HG02973 (cell line): ENCODE measurements around the gene UBIAD1.
"Not testable (repeated sequence)": the region's sequence is repeated elsewhere in the genome, so short reads cannot be mapped to it uniquely, and the experiment has no call there.

ENCODE experiments used
- ATAC-seq: cut with Tn5 transposase; IDR thresholded peaks from one replicate; pipeline ENCODE4 v1.9.1; 2021; ENCODE audit warnings: moderate library complexity; ENCODE audit not compliant: unreplicated experiment

UBIAD1 gene

DNA sequence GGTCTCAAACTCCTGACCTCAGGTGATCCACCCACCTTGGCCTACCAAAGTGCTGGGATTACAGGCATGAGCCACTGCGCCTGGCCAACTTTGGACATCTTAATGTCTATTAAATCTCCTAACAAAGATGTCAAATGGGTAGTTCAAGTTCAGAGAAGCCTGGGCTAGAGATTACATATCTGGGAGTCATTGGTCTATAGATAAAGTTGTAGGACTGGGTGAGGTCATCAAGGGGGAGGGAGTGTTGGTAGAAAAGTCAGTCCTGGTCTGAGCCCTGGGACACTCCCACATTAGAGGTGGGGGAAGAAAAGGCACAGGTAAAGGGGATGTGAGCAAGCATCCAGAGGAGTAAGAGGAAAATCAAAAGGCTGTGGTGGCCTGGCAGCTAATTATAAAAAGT is 6.6 kb downstream of the UBIAD1 start:
- no peak for ATAC-seq

DNA sequence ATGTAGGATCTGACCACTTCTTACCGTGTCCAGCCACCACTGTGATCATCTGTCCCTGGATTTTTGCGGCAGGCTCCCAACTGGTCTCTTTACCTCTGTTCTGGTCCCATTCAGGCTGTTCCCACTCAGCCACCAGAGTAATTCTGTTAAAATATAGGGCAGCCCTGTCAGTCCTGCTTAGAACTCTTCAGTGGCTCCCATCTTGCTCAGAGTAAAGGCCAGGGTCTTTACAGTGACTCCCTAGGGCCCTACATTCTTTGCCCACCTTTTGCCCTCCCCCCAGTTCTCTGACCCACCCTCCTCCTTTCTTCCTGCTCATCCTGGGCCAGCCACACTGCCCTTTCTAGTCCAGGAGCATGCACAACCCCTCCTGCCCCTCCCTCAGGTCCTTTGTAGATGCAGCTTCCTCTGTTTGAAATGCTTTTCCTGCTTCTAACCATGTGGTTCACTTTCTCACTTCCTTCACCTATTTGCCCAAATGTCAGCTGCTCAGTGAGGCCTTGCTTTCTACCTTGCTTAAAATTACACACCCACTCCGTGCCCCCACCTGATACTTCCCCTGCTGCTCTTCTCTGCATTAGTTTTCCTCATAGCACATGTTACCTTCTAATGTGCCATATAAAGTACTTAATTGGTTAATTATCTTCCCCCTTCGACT is 7.8 kb downstream of the UBIAD1 start:
- no peak for ATAC-seq

DNA sequence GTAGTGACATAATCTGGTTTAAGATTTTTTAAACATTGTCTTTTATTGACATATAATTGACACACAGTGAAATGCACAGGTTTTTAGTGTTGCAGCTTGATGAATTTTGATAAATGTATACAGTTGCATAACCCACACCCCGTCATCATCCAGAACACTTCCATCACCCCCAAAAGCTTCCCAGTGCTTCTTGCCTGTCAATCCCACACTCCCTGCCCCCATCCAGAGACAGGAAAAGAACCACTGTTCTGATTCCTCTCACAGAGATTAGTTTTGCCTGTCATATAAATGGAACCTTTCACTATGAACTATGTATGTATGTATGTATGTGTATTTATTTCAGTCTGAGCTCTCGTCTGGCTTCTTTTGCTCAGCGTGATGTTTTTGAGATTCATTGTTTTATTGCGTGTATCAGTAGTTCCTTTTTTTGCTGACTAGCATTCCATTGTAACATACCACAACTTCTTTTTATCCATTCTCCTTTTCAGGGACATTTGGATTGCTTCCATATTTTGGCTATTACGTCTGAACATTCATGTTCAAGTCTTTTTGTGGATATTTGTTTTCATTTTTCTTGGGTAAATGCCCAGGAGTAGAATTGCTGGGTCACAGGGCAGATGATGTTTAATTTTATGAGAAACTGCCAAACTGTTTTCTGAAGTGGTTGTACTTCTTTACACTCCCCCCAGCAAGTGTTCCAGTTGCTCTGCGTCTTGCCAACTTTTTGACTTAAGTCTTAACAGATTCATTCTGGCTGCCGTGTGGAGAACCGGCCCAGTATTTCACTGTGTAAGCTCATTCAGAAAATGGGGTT is 8.7 kb downstream of the UBIAD1 start:
- no peak for ATAC-seq

DNA sequence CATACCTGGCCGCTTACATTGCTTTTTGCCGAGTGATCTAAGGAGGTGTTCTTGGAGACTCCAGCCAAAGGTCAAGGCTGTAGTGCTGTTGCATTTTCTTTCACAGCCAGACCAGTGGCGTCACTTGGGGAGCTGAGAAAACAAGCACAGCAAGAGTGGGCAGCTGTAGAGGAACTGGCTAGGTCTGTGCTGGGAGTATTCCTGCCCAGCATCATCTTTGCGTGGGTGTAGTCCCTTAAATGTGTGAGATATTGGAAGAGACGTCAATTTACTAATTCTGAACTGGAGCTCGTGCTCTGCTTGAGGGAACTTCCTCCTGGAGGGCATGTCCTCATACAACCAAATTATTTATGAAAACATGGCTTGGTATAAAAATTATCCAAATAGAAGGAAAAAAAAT is 10.2 kb downstream of the UBIAD1 start:
- no peak for ATAC-seq

DNA sequence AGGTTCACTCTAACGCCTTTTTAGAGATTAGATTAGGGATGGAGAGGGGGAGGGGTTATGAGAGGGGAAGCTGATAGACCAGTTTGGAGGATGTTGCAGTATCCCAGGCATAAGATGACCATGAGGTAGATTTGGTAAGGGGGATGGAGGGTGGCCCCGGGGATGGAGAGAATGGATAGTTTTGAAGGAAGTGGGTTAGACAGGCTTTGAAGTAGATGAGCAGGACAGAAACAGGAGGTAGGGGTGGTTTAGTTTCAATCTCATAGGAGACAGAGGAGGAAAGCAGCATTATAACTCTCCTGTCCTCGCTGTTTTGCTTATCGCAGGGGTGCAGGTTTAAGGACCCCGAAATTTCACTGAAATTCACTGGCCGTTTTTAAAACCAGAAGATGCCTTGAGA is 11.8 kb downstream of the UBIAD1 start:
- no peak for ATAC-seq

DNA sequence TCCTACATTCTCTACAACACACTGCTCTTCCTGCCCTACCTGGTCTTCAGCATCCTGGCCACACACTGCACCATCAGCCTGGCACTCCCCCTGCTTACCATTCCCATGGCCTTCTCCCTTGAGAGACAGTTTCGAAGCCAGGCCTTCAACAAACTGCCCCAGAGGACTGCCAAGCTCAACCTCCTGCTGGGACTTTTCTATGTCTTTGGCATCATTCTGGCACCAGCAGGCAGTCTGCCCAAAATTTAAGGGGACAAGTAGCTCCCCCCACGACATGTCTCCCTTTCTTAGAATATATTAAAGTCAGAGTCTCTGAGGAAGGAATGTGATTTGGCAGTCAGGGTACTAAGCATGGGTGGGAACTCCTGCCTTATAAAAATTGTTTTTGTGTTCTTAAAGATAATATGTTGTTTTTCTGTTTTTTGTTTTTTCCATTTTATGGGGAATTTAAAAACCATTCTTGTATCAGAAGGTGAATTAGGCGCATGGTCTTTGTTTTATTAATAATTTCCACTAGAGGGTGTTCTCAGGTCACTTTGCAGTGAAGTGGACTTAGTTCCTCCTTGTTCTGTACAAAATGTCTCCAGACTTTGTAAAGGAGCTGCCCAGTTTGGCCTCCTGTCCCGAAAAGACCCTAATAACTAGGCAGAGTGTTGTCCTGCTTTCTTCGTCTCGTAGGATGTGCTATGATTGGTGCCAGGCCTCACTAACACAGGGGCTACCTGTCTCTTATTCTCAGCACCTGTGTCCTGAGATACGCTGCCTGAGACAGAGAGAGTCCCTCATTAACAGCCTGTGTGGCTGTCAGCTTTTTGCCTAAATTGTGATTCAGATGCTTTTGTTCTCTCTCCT is 13.1 kb downstream of the UBIAD1 start:
- ATAC-seq = no peak

DNA sequence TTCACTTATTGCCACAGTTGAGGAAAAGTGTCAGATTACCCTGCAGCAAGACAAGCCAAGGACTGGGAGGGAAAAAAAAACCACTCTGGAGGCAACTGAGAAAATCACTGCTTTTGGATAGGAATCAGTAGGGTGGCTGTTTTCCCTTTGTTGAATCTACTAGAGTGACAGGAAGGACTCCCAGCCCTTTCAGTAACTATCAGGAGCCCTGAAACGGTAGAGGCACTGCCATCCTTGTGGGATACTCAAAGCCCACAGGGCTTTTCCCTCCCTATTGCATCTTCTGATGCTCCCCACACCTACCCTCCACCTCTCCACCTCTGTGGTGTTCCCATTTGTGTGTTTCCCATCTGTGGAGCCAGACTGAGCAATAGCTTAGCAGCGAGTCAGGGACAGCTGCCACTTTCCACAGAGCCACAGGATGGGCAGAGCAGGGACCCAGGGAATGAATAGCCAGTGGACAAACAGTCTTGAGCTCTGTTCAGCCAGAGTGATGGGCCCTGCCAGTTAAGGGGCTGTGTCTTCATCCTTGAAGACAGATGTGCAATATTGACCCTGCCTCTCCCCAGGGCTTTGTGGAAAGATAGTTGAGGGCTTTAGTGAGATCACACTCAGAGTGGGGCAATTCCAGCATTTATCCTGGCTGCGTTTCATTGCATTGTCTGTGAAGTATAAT is 13.9 kb downstream of the UBIAD1 start:
- no peak for ATAC-seq

DNA sequence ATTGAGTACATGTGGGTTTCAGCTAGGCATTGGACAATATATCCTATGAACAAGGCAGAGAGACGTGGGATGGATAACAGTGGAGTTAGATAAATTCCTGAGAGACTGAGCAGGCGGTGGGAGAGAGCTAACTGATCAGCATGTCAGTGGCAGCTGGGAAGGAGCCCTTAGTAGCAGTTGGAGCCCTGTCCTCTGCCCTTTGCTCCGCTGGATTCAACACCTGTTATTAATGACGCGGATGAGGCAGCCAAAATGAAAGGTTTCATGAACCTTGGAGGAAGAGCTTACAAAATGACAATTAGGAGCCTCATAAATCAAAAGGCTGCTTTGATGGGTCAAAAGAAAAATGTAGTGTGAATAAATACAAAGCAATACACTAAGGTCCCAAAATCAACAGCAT is 16.1 kb downstream of the UBIAD1 start:
- ATAC-seq = no peak

DNA sequence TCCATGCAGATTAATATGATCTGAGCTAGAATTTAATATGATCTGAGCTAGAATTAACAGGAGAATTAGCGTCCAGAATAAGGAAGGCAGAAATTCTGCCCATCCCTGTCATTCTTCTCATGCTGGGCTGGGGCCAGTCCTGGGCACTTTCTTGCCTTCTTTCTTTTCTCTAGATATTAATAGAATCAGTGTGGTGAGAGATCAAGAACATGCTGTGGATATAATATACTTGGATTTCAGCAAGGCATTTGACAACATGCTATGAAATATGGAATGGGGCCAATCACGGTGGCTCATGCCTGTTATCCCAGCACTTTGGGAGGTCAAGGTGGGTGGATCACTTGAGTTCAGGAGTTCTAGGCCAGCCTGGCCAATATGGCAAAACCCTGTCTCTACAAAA is 18.1 kb downstream of the UBIAD1 start:
- ATAC-seq = no peak

DNA sequence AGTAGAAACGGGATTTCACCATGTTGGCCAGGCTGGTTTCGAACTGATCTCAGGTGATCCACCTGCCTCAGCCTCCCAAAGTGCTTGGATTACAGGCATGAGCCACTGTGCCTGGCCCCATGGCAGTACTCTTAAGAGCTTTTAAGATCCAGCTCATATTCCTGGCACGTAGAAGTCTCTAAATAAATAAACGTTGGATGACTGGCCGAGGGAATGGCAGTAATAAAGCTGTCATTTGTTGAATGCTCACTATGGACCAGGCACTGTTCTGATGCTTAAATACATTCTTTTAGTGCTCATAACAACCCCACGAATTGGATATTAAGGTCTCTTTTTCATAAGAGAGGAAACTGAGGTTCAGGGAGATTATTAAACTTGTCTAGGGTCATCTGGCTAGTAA is 20.9 kb downstream of the UBIAD1 start:
- ATAC-seq = no peak

DNA sequence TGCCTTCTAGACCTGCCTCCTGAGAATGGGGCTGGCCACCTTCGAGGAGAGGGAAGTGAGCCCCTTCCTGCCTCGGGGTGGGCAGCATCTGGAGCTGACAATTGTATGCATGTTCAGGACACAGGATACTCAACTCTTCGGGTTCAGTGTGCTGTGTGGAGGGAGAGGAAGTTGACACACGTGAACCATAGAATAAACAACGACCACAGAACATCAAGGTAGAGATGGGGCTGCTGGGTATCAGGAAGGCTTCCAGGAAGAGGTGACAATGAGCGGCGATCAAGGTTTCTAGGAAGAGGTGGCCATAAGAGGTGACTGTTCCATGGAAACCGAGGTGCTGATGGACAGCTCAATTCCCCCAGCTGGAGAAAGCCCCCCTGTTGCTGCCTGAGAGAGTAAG is 22.0 kb downstream of the UBIAD1 start:
- no peak for ATAC-seq

DNA sequence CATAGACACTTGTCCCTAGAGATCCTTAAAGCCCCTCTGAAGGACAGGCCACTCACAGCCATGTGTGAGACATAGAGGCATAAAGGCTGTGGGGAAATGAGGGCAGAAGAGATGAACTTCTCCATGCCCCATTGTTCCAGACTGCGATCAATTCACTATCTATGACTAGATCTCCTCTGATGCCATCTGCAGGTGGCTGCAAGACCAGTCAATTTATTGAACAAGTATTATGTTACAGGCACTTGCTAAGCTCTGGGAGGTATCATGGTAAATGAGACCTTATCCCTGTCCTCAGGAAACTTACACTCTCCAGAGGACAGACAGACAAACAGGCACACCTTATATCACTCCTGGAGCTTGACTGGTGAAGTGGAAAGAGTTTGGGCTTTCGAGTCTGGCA is 22.9 kb downstream of the UBIAD1 start:
- ATAC-seq = no peak

DNA sequence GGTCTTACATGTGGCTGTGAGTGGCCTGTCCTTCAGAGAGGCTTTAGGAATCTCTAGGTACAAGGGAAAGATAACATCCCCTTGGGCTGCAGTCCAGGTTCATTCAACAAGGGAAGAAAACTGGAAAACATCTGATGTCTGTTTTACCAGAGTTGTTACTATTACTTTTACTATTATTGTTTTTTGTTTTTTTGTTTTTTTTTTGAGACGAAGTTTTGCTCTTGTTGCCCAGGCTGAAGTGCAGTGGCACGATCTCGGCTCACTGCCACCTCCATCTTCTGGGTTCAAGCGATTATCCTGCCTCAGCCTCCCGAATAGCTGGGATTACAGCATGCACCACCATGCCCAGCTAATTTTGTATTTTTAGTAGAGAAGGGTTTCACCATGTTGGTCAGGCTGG is 24.8 kb downstream of the UBIAD1 start:
- ATAC-seq = not testable (repeated sequence)

DNA sequence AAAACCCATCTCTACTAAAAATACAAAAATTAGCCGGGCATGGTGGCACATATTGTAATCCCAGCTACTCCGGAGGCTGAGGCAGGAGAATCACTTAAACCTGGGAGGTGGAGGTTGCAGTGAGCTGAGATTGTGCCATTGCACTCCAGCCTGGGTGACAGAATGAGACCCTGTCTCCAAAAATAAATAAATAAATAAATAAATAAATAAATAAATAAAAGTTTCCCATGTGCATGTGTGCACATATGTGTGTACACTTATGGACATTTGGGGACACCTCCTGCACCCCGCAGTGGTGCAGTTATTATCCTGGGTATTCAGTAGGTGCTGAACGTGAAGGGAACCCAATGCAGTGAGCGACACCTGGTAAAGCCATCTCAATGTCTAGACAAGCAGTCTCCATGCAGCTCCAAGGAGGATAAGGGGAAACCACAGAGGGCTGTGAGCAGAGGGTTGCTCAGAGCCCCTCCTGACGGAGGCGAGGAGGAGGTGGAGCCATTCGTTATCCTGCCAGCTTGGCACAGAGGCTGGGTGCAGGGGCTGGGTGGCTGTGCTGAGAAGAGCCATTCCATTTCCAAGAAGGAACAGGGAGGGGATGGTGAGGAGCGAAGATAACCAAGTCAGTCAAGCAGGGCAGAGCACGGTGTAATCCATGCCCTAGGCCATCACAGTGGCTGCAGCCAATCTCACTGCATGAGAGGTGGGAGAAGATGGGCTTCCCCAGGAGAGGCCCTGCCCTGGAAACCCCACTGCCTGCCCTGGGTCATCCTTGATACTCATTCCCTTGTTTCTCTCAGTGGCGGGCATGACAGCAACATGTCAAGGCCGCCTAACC is 25.6 kb downstream of the UBIAD1 start:
- ATAC-seq = no peak

DNA sequence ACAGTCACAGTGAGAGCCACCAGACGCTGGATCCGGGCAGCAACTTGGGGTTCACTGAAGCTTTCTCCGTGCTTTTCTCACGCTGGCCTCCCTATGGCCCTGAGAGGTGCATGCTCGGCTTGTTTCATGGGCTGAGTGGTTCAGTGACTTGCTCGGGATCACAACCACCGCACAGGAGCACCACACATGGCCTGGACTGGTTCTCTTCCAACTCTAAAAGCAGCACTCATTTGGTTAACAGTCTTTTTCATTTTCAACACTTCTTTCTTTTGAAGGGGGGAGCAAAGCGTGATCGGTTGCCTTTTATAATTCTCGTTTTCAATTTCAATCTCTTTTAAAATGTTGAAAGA is 26.2 kb downstream of the UBIAD1 start:
- no peak for ATAC-seq

DNA sequence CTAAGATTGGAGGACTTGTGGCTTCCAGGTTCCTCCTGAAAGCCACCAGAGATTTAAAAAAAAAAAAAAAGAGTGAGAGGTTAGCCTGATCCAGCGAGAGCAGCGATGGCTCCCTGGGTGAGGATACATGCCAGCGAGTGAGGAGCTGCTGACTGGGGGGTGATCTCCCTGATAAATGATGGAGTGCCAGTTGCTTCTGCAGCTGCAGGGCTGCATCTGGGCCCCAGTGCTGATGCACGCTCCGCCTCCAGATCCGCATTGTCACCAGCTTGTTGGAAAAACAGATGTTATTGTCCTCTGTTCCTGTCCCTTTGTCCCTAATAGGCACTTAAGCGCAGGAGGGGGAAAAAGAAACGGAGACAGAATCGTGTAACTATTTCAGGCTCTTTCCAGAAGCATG is 28.6 kb downstream of the UBIAD1 start:
- ATAC-seq = no peak

DNA sequence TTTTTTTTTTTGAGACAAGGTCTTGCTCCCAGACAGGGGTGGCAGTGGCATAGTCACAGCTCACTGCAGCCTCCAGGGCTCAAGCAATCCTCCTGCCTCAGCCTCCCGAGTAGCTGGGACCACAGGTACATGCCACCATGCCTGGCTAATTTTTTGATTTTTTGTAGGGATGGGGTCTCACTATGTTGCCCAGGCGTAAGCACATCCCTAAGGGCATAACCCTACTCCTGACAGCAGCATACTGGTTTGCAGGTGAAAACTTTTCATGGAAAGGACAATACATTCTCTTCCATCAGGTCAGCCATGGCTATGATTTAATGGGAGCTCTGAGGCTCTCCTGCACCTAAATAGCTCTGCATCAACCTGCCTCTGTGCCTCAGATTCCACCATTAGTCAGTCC is 29.4 kb downstream of the UBIAD1 start:
- no peak for ATAC-seq

DNA sequence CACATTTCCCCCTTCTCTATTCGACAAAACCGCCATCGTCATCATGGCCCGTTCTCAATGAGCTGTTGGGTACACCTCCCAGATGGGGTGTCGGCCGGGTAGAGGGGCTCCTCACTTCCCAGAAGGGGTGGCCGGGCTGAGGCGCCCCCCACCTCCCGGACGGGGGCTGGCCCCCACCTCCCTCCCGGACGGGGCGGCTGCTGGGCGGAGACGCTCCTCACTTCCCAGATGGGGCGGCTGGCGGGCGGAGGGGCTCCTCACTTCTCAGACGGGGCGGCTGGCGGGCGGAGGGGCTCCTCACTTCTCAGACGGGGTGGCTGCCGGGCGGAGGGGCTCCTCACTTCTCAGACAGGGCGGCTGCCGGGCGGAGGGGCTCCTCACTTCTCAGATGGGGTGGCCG is 32.5 kb downstream of the UBIAD1 start:
- ATAC-seq = not testable (repeated sequence)

DNA sequence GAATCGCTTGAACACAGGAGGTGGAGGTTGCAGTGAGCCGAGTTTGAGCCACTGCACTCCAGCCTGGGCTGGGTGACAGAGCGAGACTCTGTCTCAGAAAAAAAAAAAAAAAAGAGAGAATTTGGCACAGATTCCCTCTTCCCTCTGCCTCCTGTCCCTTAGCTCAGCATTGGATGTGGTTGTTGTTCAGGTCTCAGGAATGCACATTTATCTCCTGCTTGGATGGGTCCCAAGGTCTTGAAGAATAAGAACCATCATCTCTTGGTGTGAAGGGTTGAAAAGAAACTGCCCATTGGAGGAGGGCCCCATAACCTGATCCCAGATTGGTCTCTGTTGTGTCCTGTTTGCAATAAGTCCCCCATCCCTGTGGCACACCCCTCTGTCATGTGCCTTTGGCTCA is 34.9 kb downstream of the UBIAD1 start:
- no peak for ATAC-seq

DNA sequence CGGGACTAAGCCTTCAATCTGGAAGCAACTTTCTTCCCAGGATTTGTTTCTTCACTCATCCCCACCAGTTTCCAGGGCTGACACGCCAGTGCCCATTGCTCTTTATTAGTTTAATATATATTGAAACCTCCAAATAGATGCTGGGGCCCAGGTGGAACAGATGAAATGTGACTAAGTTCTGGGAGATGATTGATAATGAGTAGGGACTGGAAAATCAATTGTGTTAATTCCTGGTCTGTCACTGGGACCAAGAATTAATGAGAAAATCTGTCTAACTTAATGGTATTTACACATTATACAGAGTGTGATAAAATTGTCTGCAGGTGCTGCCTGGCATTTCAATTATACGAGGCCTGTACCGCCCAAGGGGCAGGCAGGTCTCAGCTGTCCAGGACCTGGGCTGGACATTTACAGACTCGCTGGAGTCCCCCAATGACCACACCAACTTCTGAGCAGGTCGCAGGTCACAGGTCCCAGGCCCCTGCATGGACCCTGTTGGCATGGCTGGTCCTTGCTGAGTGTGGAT is 35.8 kb downstream of the UBIAD1 start:
- no peak for ATAC-seq
